GM10847 (cell line): ENCODE measurements around the gene PLA2G15.

Experiments
- POLR2A ChIP-seq: IDR thresholded peaks from 2 replicates; pipeline ENCODE4 v1.6.1; 2011; ENCODE audit not compliant: insufficient read length; ENCODE audit errors: extremely low read depth

Gene PLA2G15

GRCh38 chr16:68296291-68296690, 51.1 kb downstream of the PLA2G15 start:
- no peak for TF ChIP-seq POLR2A

- no peak for TF ChIP-seq POLR2A
Observed at GRCh38 chr16:68296693-68297092, 51.5 kb downstream of the PLA2G15 start.

- TF ChIP-seq POLR2A, result no peak
Observed at GRCh38 chr16:68297908-68298307, 52.7 kb downstream of the PLA2G15 start.

- no peak for TF ChIP-seq POLR2A
Observed at GRCh38 chr16:68298312-68298711, 53.1 kb downstream of the PLA2G15 start.

GRCh38 chr16:68298907-68299561, 53.9 kb downstream of the PLA2G15 start:
- no peak for TF ChIP-seq POLR2A

- TF ChIP-seq POLR2A, result no peak
Observed at GRCh38 chr16:68299571-68300453, 54.6 kb downstream of the PLA2G15 start.

GRCh38 chr16:68300734-68301459, 55.7 kb downstream of the PLA2G15 start:
- TF ChIP-seq POLR2A, result no peak

- TF ChIP-seq POLR2A, result no peak
Observed at GRCh38 chr16:68306633-68307032, 61.5 kb downstream of the PLA2G15 start.

- TF ChIP-seq POLR2A, result no peak
Observed at GRCh38 chr16:68309799-68310198, 64.6 kb downstream of the PLA2G15 start.

- TF ChIP-seq POLR2A, result no peak
Observed at GRCh38 chr16:68310437-68310773, 65.2 kb downstream of the PLA2G15 start.
